GM12873 (cell line): ENCODE results near the gene ZIM2.

ENCODE experiments used
- TF ChIP-seq, protein P1 (sequence below): IDR thresholded peaks from 2 replicates; pipeline ENCODE4 v1.5.1; 2012; ENCODE audit warnings: low read depth, mild to moderate bottlenecking, moderate library complexity, low read length, control low read depth; ENCODE audit not compliant: insufficient read depth; ENCODE audit errors: missing control alignments

Gene ZIM2

DNA sequence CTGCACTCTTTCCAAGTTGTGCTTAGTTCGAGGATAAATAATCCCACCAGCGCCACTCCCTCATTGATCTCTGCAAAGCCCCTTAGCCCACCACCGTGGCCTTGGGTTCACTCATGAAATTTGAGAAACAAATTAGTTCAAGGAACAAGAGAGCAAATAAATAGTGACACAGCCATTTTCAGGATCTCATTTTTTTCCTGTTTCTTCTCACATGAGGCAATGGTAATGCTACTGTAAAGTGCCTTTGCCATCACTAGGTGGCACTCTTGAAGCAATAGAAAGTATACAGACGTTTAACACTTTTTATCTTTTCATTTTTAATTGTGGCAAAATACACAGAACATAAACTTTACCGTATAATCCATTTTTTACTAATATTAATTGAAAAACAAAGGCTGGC, 92.1 kb downstream of the ZIM2 start:
- TF ChIP-seq, protein P1, sequence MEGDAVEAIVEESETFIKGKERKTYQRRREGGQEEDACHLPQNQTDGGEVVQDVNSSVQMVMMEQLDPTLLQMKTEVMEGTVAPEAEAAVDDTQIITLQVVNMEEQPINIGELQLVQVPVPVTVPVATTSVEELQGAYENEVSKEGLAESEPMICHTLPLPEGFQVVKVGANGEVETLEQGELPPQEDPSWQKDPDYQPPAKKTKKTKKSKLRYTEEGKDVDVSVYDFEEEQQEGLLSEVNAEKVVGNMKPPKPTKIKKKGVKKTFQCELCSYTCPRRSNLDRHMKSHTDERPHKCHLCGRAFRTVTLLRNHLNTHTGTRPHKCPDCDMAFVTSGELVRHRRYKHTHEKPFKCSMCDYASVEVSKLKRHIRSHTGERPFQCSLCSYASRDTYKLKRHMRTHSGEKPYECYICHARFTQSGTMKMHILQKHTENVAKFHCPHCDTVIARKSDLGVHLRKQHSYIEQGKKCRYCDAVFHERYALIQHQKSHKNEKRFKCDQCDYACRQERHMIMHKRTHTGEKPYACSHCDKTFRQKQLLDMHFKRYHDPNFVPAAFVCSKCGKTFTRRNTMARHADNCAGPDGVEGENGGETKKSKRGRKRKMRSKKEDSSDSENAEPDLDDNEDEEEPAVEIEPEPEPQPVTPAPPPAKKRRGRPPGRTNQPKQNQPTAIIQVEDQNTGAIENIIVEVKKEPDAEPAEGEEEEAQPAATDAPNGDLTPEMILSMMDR = peak; percentile 33

DNA sequence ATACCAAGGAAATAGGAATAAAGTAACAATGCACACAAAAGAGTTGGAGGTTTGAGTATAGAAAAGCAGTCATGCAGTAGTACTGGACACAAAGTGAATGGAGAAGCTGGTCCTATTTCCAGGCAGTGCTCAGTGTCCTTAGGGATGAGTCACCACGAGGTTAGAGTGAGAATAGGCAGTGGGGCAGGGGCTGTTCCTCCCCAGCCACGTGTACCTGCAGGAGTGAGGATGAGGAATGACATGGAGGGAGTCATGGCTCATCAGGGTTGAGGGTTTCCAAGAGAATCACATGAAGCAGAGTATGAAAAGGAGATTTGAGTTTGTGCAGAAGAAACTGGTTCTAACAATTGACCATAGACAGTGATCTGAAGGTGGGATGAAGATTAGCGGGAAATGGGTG, 94.2 kb downstream of the ZIM2 start:
- TF ChIP-seq, protein P1 = no peak

DNA sequence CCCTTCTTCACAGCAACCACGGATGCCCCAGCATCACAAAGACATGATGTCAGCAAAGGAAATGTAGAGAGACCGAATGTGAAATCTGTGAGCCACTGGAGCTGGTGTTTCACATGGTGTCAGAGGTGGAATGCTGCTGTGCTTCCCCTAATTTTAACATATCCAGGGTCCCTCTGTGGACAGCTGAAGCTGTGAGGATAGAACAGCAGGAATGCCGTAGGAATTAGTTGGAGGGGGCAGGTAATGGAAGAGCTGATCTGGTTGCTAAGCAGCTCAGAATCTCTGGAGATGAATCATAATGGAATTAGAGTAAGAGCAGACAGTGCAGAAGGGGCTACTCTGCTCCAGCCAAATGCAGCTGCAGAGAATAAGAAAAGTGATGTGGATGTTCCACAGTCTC, 100.0 kb downstream of the ZIM2 start:
- TF ChIP-seq, protein P1 = no peak

DNA sequence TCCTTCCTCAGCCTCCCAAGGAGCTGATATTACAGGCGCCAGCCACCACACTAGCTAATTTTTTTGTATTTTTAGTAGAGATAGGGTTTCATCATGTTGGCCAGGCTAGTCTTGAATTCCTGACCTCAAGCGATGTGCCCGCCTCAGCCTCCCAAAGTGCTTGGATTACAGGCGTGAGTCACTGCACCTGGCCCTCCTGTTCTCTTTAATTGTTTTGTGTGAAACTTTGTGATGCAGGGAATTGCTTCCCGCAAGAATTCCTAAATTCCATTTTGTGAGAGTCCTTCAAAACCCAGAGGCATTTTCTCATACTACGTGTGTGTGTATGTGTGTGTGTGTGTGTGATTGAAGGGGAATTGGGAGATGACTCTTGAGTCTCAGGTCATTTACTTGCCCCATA, 104.0 kb downstream of the ZIM2 start:
- TF ChIP-seq, protein P1 = no peak

DNA sequence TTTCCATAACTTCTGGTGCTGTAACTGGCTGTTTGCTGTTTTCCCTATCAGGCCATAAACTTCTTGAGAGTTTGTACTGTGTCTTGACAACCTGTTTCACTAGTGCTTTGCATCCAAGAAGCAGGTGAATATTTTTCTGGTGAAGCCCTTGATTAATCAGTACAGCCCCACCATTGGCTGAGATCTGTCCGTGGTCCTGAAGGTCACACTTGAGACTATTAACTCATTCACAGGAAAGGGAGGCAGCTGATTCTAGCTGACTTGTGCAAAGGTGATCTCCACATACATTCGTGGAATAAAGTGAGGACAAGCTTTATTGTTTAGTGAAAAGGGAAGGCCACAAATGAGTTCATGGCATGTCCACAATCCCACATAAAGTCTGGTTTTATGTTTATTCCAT, 107.5 kb downstream of the ZIM2 start:
- TF ChIP-seq, protein P1 = no peak

DNA sequence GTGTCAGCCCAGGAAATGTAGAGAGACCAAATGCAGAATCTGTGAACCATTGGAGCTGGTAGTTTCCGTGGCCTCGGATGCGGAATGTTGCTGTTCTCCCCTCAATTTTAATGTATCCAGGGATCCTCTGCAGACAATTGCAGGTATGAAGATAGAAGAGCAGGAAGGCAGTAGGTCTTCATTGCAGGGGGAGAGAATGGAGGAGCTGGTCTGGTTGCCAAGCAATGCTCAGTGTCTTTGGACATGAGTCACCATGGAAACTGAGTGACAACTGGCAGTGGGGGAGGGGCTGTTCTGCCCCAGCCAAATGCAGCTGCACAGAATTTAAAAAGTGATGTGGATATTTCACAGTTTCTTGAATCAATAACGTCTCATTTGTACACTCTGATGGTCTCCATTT, 112.8 kb downstream of the ZIM2 start:
- TF ChIP-seq, protein P1 = no peak

DNA sequence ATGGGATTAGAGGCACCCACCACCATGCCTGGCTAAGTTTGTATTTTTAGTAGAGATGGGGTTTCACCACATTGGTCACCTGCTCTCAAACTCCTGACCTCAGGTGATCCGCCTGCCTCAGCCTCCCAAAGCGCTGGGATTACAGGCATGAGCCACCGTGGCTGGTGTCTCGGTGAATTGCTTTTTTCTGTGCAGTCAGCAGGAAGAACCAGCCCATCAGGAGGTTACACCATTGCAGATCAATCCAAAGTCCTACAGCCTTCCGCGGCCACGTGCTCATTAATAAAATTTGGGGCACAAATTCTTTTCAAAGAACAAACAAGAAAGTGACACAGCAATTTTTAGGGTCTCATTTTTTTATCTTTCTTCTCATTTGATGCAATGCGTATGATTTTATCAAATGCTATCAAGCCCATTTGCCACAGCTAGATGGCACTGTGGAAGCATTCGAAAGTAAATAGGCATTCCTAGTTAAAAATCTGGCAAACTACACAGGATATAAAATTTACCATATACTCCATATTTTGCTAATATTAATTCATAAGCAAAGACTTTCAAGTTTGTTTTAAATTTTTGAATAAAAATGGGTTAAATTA, 114.6 kb downstream of the ZIM2 start:
- TF ChIP-seq, protein P1 = no peak
